CD4-positive, alpha-beta T cell treated with Interleukin-1 beta for 1 hour (primary cell): ENCODE results near the gene GRM8.

Experiments
- DNase-seq, 2 donors: peaks; one replicate each; pipeline ENCODE4 v3.0.0-alpha.2; 2020 to 2022

GRM8 gene

GRCh38 chr7:126803990-126804389 lies 448.8 kb downstream of the GRM8 start:
- no peak for DNase-seq

- DNase-seq: peak in 1 of 2 donors; percentile 35
These were observed 449.6 kb downstream of the GRM8 start for GRCh38 chr7:126803060-126803665.

DNA sequence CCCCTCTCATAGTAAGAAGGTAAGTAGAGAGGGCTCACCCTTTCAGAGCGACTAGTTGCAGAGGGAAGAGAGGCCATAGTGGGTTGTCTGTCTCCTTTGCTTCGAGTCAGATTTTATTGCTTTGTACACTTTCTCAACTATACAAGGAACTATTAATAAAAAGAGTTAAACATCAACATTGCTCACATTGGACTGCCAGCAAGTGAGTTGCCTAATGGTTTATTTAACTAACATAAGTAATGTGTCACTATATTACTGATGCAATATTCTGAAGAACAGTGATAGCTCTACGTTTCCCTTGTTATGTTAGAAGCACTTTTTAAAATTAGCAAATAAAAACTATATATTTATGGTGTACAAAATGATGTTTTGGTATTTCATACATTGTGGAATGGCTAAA lies 451.0 kb downstream of the GRM8 start:
- DNase-seq: no peak

GRCh38 chr7:126799541-126799940 lies 453.2 kb downstream of the GRM8 start:
- no peak for DNase-seq

GRCh38 chr7:126792521-126792920 lies 460.2 kb downstream of the GRM8 start:
- DNase-seq: no peak

- no peak for DNase-seq
These were observed 461.4 kb downstream of the GRM8 start for GRCh38 chr7:126791306-126791705.

DNA sequence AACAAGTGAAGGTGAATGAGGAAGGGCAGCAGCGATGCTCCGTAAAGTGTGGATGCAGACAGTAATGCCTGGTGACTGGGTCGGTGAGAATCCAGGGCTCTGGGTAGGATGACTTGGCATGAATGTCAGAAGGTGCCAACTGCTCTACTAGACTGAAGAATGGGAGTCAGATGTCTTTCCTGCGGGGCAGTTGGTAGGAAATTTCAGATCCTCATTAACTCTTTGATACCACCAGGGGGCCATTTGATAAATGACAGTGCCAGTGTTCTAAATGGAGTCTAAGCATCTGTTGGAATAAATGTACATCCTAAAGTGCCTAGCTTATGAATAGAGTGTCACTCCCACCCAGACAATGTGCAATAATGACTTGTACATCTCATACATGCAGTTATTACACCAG lies 462.0 kb downstream of the GRM8 start:
- DNase-seq: no peak

- no peak for DNase-seq
These were observed 469.1 kb downstream of the GRM8 start for GRCh38 chr7:126783613-126784012.

GRCh38 chr7:126780993-126781392 lies 471.7 kb downstream of the GRM8 start:
- no peak for DNase-seq

GRCh38 chr7:126778101-126778500 lies 474.6 kb downstream of the GRM8 start:
- no peak for DNase-seq

- no peak for DNase-seq
These were observed 476.2 kb downstream of the GRM8 start for GRCh38 chr7:126776498-126776897.

DNA sequence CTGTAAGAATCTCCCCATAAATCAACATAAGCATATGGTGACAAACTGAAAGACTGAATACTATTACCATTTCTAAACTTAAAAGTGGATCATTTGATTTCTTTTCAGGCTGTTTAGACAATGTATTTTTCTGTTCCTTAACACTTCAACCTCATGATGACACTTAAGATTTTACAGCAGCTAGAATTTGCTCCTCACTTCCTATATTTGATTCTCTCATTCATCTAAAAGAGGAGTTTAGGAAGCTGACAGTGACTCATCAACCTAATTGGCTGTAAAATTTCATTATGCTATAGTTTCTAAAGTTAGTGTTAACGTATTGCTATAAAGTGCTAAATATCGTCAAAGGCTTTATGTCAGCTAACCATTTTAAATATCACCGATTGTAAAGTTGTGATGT lies 478.7 kb downstream of the GRM8 start:
- no peak for DNase-seq

DNA sequence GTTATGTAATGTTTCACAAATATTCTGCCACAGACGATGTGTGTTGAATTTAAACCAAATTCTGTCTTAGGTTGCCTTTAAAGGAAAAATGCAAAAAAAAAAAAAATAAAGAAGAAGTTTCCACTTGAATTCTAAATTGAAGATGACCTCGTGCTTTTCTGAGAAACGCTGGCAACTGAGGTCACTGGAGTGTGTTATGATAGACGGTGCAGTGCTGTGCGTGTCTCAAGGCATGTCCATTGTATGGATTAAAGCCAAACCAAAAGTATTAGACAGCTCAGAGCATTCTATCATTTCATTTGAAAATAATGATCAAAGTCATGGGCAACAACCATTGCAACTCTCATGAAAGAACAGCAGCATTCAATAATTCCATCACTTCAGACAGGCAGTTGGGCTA lies 483.9 kb downstream of the GRM8 start:
- no peak for DNase-seq

GRCh38 chr7:126760914-126761577 lies 491.7 kb downstream of the GRM8 start:
- no peak for DNase-seq

- DNase-seq: no peak
These were observed 497.4 kb downstream of the GRM8 start for GRCh38 chr7:126755381-126755780.

DNA sequence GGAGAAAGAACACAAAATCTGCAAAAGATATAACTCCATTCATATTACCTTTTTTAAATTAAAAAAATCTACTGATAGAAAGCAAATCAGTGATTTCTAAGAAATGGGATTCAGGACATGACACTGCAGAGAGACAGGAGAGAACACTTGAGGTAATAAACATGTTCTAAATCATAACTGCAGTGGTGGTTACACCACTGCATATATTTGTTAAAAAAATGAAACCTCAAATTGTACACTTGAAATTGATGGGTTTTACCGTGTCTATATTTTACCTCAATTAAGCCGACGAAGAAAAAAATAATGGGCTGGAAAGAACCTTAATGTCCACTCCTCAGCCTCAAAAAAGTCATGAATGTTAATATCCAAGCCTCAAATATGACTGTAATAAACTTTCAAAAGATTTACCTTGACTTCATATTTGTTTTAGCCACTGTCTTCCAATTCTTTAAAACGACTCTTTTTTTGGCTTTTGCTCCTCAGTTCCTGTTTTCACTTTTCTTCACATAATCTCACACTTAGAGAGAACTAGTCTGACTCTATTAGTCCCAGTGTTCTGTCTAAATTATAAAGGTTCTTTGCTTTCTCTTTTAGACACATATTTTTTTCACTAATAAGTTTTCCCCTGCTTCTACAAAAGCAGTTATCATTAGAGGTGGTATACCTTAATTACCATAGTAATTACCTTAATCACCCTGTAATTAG lies 502.4 kb downstream of the GRM8 start:
- no peak for DNase-seq

- DNase-seq: no peak
These were observed 523.8 kb downstream of the GRM8 start for GRCh38 chr7:126728967-126729366.

- DNase-seq: no peak
These were observed 524.8 kb downstream of the GRM8 start for GRCh38 chr7:126727930-126728391.

GRCh38 chr7:126723966-126724544 lies 528.7 kb downstream of the GRM8 start:
- no peak for DNase-seq

- DNase-seq: no peak
These were observed 532.5 kb downstream of the GRM8 start for GRCh38 chr7:126720232-126720631.

DNA sequence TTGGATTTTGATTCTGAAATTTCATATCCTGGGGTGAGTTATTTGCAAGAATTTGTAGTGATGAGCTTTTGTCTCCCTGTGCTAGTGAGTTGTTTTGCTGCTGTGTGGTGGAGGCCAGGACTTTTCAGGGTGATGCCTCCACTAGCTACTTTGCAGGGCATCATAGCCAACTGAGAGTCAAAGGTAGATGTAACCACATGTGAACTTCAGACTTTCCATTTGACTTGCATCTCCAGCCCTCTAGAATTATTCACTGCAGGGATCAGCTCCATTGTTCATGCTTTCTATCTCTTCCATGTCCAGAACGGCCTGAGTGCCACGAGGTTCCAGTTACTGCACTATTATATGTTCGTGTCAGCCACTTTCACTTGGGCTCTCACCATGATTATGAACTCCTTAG lies 534.3 kb downstream of the GRM8 start:
- DNase-seq: no peak

- DNase-seq: no peak
These were observed 536.4 kb downstream of the GRM8 start for GRCh38 chr7:126716321-126716720.

GRCh38 chr7:126715076-126715475 lies 537.7 kb downstream of the GRM8 start:
- DNase-seq: no peak
